Measurements from ENCODE around the gene SLC30A4.

SLC30A4 gene

GRCh38 chr15:45448066-45448915 lies 74.3 kb downstream of the SLC30A4 start:
- Histone ChIP-seq H3K9me2 (replicated peaks; ENCODE audit: low read depth, low read length) (no peaks in the 10 kb centered on the region), H3K36me3 (ENCODE audit: insufficient read depth, low read length) (no peaks in the 10 kb centered on the region), H4K20me1 (ENCODE audit: insufficient read depth, low read length, poor library complexity, severe bottlenecking) (no peaks in the 10 kb centered on the region), H3K9ac (ENCODE audit: low read depth, low read length, poor library complexity, severe bottlenecking) (no peak overlapping the region), H3F3A (ENCODE audit: low read depth) (no peaks in the 10 kb centered on the region), H3K4me3 (ENCODE audit: low read length, poor library complexity, severe bottlenecking) (no peak overlapping the region), H3K4me1 (ENCODE audit: insufficient read depth, low read length, poor library complexity, severe bottlenecking) (no peaks in the 10 kb centered on the region), H2AFZ (ENCODE audit: low read length) (no peak overlapping the region), H3K9me3 (ENCODE audit: insufficient read depth, low read depth, low read length) (no peaks in the 10 kb centered on the region), H3K79me2 (ENCODE audit: insufficient read depth, low read length) (no peaks in the 10 kb centered on the region), H3K4me2 (ENCODE audit: low read depth, low read length, poor library complexity, severe bottlenecking) (no peak overlapping the region), H3K27me3 (ENCODE audit: insufficient read depth, low read length, poor library complexity, severe bottlenecking) (no peaks in the 10 kb centered on the region)
- TF ChIP-seq EZH2phosphoT487 (IDR thresholded peaks at IDR 0.05; ENCODE audit: borderline replicate concordance) = no peak
- TF ChIP-seq, protein P1, sequence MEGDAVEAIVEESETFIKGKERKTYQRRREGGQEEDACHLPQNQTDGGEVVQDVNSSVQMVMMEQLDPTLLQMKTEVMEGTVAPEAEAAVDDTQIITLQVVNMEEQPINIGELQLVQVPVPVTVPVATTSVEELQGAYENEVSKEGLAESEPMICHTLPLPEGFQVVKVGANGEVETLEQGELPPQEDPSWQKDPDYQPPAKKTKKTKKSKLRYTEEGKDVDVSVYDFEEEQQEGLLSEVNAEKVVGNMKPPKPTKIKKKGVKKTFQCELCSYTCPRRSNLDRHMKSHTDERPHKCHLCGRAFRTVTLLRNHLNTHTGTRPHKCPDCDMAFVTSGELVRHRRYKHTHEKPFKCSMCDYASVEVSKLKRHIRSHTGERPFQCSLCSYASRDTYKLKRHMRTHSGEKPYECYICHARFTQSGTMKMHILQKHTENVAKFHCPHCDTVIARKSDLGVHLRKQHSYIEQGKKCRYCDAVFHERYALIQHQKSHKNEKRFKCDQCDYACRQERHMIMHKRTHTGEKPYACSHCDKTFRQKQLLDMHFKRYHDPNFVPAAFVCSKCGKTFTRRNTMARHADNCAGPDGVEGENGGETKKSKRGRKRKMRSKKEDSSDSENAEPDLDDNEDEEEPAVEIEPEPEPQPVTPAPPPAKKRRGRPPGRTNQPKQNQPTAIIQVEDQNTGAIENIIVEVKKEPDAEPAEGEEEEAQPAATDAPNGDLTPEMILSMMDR (conservative IDR thresholded peaks at IDR 0.05; ENCODE audit: low read length) = no peak

DNA sequence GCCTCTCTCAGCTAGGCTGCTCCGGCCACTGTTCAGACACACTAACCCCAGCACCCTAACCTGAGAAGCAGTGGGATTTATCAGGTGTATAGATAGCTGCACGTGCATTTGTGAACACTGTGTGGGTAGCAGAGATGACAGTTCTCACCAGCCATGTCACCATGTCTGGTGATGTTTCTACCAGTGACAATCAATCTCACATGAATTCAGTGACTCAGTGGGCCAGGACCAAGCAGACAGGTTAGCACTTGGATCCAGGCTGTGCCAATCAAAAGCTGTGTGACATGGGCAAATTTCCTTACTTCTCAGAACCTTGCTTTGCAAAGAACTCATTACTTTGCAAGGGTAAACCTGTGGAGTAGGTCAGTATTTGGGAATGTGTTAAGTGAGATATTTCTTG lies 78.9 kb downstream of the SLC30A4 start:
- Histone ChIP-seq H3K27me3 (ENCODE audit: insufficient read depth, low read length, poor library complexity, severe bottlenecking) (no peaks in the 10 kb centered on the region), H3K36me3 (ENCODE audit: insufficient read depth, low read length) (no peaks in the 10 kb centered on the region), H4K20me1 (ENCODE audit: insufficient read depth, low read length, poor library complexity, severe bottlenecking) (no peaks in the 10 kb centered on the region), H3K79me2 (ENCODE audit: insufficient read depth, low read length) (no peaks in the 10 kb centered on the region), H3K9me2 (replicated peaks; ENCODE audit: low read depth, low read length) (no peaks in the 10 kb centered on the region), H3K4me1 (ENCODE audit: insufficient read depth, low read length, poor library complexity, severe bottlenecking) (no peaks in the 10 kb centered on the region), H3K9ac (ENCODE audit: low read depth, low read length, poor library complexity, severe bottlenecking) (no peak overlapping the region), H3F3A (ENCODE audit: low read depth) (no peaks in the 10 kb centered on the region), H2AFZ (ENCODE audit: low read length) (no peak overlapping the region), H3K4me3 (ENCODE audit: low read length, poor library complexity, severe bottlenecking) (no peak overlapping the region), H3K9me3 (ENCODE audit: insufficient read depth, low read depth, low read length) (no peaks in the 10 kb centered on the region), H3K4me2 (ENCODE audit: low read depth, low read length, poor library complexity, severe bottlenecking) (no peak overlapping the region)
- TF ChIP-seq EZH2phosphoT487 (IDR thresholded peaks at IDR 0.05; ENCODE audit: borderline replicate concordance) = no peak
- TF ChIP-seq, protein P1 (conservative IDR thresholded peaks at IDR 0.05; ENCODE audit: low read length) = no peak

DNA sequence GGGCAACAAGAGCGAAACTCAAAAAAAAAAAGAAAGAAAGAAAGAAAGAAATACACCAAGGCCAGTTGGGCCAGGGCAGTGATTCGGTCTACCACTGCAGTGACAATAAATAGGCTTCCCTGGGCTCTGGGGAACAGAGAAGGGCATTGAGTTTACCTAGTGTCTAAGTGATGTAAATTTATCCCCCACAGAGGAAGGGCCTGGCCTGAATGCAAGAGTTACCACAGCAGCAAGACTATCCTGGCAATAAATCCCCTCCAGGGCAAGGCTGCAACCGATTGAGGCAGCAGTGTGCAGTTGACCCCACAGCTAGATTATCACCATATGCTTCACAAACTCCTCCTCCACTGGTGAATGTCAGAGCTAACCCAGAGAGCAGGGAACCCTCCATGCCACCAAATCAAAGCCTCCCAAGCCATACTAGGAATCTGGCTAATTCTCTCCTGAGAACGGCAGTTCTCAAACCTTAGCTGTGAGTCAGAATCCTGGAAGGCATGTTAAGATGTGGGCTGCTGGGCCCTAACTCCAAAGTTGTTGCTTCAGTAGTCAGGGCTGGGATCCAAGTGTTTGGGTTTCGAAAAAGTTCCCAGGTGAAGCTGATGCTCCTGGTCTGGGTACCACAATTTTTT lies 79.9 kb downstream of the SLC30A4 start:
- no peaks in the 10 kb centered on the region for H3K27me3 ChIP-seq (ENCODE audit: insufficient read depth, low read length, poor library complexity, severe bottlenecking)
- H3K9ac ChIP-seq (ENCODE audit: low read depth, low read length, poor library complexity, severe bottlenecking) = no peak overlapping the region
- TF ChIP-seq, protein P1 (conservative IDR thresholded peaks at IDR 0.05; ENCODE audit: low read length) = no peak
- TF ChIP-seq EZH2phosphoT487 (IDR thresholded peaks at IDR 0.05; ENCODE audit: borderline replicate concordance) = no peak
- no peaks in the 10 kb centered on the region for H3K79me2 ChIP-seq (ENCODE audit: insufficient read depth, low read length)
- no peaks in the 10 kb centered on the region for H3F3A ChIP-seq (ENCODE audit: low read depth)
- no peak overlapping the region for H3K4me3 ChIP-seq (ENCODE audit: low read length, poor library complexity, severe bottlenecking)
- H3K4me2 ChIP-seq (ENCODE audit: low read depth, low read length, poor library complexity, severe bottlenecking) = no peak overlapping the region
- no peaks in the 10 kb centered on the region for H3K9me2 ChIP-seq (replicated peaks; ENCODE audit: low read depth, low read length)
- no peaks in the 10 kb centered on the region for H4K20me1 ChIP-seq (ENCODE audit: insufficient read depth, low read length, poor library complexity, severe bottlenecking)
- no peak overlapping the region for H2AFZ ChIP-seq (ENCODE audit: low read length)
- no peaks in the 10 kb centered on the region for H3K4me1 ChIP-seq (ENCODE audit: insufficient read depth, low read length, poor library complexity, severe bottlenecking)
- no peaks in the 10 kb centered on the region for H3K9me3 ChIP-seq (ENCODE audit: insufficient read depth, low read depth, low read length)
- no peaks in the 10 kb centered on the region for H3K36me3 ChIP-seq (ENCODE audit: insufficient read depth, low read length)

Measured in Loucy (cell line).